ENCODE data around the gene UBL5.

Gene UBL5

DNA sequence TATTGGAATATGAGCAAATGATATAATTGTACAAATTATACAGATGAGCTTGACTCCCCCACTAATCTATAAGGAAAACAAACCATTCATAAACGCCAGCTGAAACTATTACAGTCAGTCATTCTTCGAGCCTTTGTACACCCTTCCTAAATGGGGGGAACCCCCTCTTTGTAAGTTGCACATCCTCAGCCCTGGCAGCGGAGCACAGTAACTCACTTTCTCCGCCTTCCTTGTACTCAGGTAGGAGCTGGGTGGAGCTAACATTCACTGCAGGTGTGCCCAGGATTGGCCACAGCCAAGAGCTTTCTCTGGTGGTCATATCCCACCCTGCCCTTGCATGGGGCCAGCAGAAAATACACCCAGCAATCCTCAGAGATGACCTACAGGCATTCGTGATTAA, 36.0 kb downstream of the UBL5 start:
- no peaks in the 10 kb centered on the region for H4K20me1 ChIP-seq (ENCODE audit: insufficient read depth)
- no peak overlapping the region for H2AFZ ChIP-seq (ENCODE audit: low read depth)
- peaks cover 10% of the 10 kb centered on the region for H3K4me1 ChIP-seq (ENCODE audit: low read depth, poor library complexity, severe bottlenecking)
- H3K27ac ChIP-seq: no peak overlapping the region
- peaks cover 20% of the 10 kb centered on the region; the same call in 1 of the 2 replicates for H3K27me3 ChIP-seq (ENCODE audit: insufficient read depth, low read depth)
- no peaks in the 10 kb centered on the region for H3K79me2 ChIP-seq (ENCODE audit: insufficient read depth, low read depth)
- TF ChIP-seq, protein P1, sequence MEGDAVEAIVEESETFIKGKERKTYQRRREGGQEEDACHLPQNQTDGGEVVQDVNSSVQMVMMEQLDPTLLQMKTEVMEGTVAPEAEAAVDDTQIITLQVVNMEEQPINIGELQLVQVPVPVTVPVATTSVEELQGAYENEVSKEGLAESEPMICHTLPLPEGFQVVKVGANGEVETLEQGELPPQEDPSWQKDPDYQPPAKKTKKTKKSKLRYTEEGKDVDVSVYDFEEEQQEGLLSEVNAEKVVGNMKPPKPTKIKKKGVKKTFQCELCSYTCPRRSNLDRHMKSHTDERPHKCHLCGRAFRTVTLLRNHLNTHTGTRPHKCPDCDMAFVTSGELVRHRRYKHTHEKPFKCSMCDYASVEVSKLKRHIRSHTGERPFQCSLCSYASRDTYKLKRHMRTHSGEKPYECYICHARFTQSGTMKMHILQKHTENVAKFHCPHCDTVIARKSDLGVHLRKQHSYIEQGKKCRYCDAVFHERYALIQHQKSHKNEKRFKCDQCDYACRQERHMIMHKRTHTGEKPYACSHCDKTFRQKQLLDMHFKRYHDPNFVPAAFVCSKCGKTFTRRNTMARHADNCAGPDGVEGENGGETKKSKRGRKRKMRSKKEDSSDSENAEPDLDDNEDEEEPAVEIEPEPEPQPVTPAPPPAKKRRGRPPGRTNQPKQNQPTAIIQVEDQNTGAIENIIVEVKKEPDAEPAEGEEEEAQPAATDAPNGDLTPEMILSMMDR (conservative IDR thresholded peaks at IDR 0.05; ENCODE audit: low read depth, low read length): no peak
- H3K36me3 ChIP-seq (ENCODE audit: insufficient read depth): no peaks in the 10 kb centered on the region
- no peak overlapping the region for H3K9ac ChIP-seq
- H3K4me2 ChIP-seq: no peak overlapping the region
- no peak overlapping the region for H3K4me3 ChIP-seq (IDR thresholded peaks at IDR 0.05; ENCODE audit: insufficient read depth, low read depth, low read length)

DNA sequence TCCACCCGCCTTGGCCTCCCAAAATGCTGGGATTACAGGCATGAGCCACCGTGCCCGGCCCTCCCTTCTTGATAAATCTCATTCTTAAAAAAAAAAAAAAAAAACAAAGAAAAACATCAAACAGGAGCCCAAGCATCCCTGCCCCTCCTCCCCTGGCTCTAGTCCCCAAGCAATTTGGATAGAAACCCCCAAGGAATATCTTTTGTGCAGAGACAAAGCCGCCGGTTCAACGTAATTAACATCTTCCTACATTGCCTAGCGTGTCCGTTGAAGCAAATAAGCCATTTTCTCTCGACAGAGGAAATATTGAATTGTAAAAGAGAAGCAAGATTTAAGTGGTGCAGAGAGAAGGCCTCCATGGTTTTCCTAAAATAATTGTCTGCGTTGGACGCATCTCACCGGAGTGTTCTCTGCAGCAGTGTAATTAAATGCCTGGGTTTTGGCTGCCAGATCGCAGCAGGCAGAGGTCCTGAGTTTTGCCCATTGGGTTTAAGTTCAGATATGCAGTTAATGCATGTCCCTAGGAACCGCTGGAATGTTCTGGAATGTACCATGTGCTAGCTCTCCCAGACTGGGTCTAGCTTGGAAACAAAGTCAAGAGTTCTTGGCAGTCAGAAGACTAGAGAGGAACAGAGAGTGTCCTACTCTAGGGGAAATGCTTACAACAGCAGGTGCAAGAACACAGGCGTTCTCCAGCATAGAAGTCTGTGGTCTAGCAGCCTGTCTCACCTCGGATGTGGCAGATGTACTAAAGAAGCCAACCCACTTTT, 38.2 kb downstream of the UBL5 start:
- Histone ChIP-seq H3K4me1 (ENCODE audit: low read depth, poor library complexity, severe bottlenecking) (peaks cover 10% of the 10 kb centered on the region), H2AFZ (ENCODE audit: low read depth) (no peak overlapping the region; the same call in 1 of the 2 replicates), H3K4me3 (IDR thresholded peaks at IDR 0.05; ENCODE audit: insufficient read depth, low read depth, low read length) (no peak overlapping the region), H3K9ac (no peak overlapping the region), H3K4me2 (0 out of 2 replicates have a peak overlapping the region, but pooled peaks have one; percentile 9), H3K27ac (no peak overlapping the region), H3K79me2 (ENCODE audit: insufficient read depth, low read depth) (no peaks in the 10 kb centered on the region), H3K36me3 (ENCODE audit: insufficient read depth) (no peaks in the 10 kb centered on the region), H4K20me1 (ENCODE audit: insufficient read depth) (no peaks in the 10 kb centered on the region), H3K27me3 (ENCODE audit: insufficient read depth, low read depth) (peaks cover 23% of the 10 kb centered on the region; the same call in 1 of the 2 replicates)
- TF ChIP-seq, protein P1 (conservative IDR thresholded peaks at IDR 0.05; ENCODE audit: low read depth, low read length): no peak

DNA sequence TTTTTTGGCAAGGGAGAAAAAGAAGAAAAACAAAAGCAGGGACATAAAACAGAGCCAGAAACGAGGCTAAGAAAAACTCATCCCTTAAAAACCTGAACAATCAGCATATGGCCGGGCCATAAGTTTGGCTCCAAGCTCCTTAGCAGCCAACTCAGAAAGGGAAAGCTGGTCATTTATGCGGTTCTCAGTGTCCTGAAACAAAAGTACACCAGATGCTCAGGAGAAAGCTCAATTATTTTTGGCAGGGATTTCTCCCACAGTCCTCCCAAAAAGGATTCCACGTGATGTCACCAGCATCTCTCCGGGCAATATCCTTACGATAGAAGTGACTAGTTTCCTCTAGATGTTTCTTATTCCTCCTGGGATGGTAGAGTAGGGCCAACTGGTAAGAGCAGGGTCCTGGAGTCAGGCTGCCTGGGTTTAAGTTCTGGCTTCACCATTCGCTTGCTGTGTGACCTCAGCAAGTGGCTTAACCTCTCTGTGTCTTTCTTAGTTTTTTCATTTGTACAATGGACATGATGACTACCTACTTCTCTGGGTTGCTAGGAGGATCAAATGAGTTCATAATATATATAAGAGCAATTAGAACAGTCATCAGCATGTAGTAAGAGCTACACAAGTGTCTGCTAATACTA, 41.4 kb downstream of the UBL5 start:
- H3K4me1 ChIP-seq (ENCODE audit: low read depth, poor library complexity, severe bottlenecking): peaks cover 10% of the 10 kb centered on the region
- no peak overlapping the region for H2AFZ ChIP-seq (ENCODE audit: low read depth)
- H3K27ac ChIP-seq: no peak overlapping the region
- no peaks in the 10 kb centered on the region for H3K79me2 ChIP-seq (ENCODE audit: insufficient read depth, low read depth)
- H3K9ac ChIP-seq: no peak overlapping the region
- no peaks in the 10 kb centered on the region for H4K20me1 ChIP-seq (ENCODE audit: insufficient read depth)
- H3K36me3 ChIP-seq (ENCODE audit: insufficient read depth): no peaks in the 10 kb centered on the region
- TF ChIP-seq, protein P1 (conservative IDR thresholded peaks at IDR 0.05; ENCODE audit: low read depth, low read length): no peak
- H3K4me2 ChIP-seq: no peak overlapping the region
- peaks cover 33% of the 10 kb centered on the region; the same call in 1 of the 2 replicates for H3K27me3 ChIP-seq (ENCODE audit: insufficient read depth, low read depth)
- H3K4me3 ChIP-seq (IDR thresholded peaks at IDR 0.05; ENCODE audit: insufficient read depth, low read depth, low read length): no peak overlapping the region

DNA sequence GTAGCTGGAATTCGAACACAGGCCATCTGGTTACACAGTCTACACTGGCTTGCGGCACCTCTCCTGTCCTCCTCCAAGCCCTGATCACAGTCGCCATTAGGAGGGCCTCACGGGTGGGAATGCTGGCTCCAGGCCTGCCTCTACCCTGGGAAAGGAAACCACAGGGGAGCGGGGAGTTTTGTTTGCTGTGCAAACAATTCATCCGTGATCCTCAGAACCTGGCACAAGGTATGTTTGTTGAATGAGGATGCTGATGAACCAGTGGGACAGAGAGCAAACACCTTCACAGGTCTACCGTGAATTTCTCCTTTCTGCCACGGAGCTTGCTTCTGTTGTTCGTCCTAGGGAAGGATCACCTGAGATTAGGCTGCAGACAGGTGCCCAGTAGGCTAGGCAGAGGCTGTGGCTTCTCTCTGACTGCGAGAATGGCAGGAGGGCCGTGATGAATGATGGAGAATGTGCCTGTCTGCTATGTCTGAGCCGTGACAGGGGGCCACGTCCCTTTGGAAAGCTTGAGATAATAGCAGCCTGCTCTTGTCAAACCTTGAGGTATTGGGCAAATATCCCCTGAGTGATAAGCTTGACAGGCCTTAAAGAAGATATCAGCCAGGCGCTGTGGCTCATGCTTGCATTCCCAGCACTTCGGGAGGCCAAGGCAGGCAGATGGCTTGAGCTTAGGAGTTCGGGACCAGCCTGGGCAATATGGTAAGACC, 44.1 kb downstream of the UBL5 start:
- H3K27me3 ChIP-seq (ENCODE audit: insufficient read depth, low read depth): peaks cover 32% of the 10 kb centered on the region; the same call in 1 of the 2 replicates
- no peaks in the 10 kb centered on the region for H4K20me1 ChIP-seq (ENCODE audit: insufficient read depth)
- H3K9ac ChIP-seq: no peak overlapping the region
- no peaks in the 10 kb centered on the region for H3K36me3 ChIP-seq (ENCODE audit: insufficient read depth)
- H2AFZ ChIP-seq (ENCODE audit: low read depth): no peak overlapping the region
- no peaks in the 10 kb centered on the region for H3K4me1 ChIP-seq (ENCODE audit: low read depth, poor library complexity, severe bottlenecking)
- no peak overlapping the region for H3K27ac ChIP-seq
- no peak overlapping the region for H3K4me2 ChIP-seq
- no peak overlapping the region for H3K4me3 ChIP-seq (IDR thresholded peaks at IDR 0.05; ENCODE audit: insufficient read depth, low read depth, low read length)
- no peaks in the 10 kb centered on the region for H3K79me2 ChIP-seq (ENCODE audit: insufficient read depth, low read depth)
- TF ChIP-seq, protein P1 (conservative IDR thresholded peaks at IDR 0.05; ENCODE audit: low read depth, low read length): no peak
